Activated CD4-positive, alpha-beta T cell treated with anti-CD3 and anti-CD28 coated beads, Interleukin-2, Interleukin-6, amounts not matched to agents 100 ng/mL and 50 ng/mL, durations not matched to agents 16 hours and 8 hours (primary cell): ENCODE results near the gene AIRE.

Source experiments
- DNase-seq: peaks from one replicate; pipeline ENCODE4 v3.0.0-alpha.2; 2020

Gene AIRE

DNA sequence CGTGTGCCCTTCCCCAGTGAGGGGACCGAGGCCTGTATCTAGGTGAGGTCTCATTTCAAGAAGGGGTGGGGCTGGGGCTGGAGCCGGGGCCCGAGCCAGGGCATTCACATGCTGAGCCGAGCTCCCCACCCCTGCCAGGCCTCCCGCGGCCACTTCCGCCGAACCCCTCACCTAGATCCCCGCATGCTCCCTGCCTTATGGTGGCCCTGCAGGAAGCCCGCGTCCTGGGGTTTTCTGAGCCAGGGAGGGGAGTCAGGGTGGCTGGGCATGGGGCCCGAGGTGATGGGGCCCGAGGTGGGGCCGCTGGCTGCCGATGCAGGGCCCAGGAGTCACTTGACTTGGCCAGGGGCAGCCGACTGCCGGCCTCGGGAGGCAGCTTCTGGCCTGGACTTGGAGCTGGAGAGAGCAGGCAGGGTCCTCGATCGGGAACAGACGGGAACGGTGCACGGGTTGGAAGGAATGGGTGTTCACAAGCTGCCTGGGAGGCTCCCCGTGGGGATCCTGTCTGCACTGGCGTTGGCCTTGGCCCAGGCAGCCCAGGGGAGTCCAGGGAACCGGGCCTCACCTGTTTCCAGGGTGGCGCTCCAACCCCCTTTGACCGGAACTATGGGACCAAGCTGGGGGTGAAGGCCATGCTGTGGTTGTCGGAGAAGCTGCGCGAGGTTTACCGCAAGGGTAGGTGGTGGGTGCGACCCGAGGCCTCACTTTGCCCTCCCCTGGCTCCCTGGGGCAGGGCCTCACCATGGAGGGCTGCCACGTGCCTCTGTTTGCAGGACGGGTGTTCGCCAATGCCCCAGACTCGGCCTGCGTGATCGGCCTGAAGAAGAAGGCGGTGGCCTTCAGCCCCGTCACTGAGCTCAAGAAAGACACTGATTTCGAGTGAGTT, 40.0 kb downstream of the AIRE start:
- DNase-seq = no peak

GRCh38 chr21:44326272-44326647, 40.6 kb downstream of the AIRE start:
- no peak for DNase-seq

DNA sequence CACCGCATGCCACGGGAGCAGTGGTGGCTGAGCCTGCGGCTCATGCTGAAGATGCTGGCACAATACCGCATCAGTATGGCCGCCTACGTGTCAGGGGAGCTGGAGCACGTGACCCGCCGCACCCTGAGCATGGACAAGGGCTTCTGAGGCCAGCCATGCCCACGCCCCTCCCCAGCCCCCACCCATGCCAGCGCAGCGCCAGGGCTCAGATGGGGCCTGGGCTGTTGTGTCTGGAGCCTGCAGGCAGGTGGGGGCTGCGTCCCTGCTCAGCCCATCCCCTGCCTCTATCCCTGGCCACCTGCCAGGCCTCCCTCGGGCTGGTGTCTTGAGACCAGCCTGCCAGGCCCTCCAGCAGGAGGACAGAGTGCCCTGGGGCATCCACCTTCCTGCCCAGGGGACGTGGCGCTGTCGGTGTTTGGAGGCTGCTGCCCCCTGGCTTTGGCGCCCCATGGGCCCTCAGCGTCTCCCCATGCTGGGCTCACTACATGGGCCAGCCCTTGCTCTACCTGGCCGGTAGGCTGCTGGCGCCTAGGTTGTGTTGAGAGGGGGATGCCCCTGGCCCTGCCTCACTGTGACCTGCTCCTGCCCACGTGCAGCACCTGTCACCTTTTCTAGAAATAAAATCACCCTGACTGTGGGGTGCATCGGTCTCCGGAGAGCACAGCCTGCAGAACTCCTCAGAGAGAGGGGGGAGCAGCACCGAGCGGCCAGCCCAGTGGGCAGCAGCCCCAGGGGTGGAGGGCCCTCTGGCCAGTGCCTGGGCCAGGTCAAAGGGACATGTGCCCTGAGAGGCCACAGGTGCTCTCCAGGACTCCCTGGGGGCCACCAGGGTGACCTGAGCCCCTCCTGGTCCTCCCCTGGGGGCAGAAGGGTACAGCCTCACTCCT, 41.3 kb downstream of the AIRE start:
- DNase-seq = no peak

DNA sequence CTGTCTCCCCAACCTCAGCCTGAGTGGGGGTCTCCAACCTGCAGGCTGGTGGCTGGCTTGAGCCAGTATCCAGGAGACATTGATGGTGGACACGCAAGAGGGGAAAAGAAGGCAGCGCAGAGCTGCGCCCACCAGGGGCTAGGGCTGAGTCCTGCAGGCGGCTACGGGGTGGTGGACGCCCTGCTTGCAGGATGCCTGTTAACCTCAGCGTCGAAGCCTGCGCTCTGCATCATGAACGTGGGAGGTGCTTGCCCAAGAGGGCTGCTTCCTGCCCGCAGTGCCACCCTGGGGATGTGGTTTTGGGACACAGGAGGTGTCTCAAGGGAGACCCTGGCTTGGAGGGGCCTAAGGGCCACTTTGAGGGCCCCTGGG, 41.9 kb downstream of the AIRE start:
- no peak for DNase-seq

- no peak for DNase-seq
Measured at GRCh38 chr21:44328242-44328895, 42.7 kb downstream of the AIRE start.

DNA sequence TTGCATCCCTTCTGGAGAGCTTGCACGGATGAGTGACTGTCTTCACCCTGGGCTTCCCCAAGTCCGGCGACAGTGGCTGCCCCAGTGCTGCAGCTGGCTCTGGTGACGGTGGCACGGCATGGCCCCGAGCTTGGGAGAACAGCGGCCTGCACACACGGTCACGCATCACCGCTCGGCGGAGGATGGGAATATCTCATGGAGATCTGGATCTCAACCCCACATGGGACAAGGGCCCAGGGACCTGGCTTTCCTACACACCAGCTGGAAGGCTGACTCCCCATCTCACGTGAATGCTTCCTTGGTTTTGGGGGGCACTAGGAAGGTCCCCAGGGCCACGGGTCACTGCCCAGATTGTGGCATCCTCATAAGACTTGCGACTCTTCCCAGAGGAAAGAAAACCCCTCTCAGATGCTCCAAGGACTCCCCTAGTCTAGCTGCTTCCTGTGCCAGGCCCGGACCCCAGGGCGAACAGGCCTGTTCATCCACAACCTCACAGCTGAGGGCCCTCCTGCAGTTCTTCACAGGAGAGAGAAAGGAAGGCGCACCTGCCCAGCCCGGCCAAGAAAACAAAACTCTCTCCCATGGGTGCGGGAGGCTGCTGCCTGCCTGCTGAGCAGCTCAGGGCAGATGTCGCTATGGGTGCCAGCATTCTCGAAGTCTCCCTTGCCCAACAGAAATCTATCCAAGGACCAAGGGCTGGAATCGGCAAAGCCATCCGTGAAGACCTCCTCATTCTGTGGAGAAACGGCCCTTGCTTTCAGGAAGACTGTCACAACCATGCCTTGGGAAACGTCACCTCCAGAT, 43.6 kb downstream of the AIRE start:
- DNase-seq = no peak

GRCh38 chr21:44329971-44330681, 44.5 kb downstream of the AIRE start:
- no peak for DNase-seq

DNA sequence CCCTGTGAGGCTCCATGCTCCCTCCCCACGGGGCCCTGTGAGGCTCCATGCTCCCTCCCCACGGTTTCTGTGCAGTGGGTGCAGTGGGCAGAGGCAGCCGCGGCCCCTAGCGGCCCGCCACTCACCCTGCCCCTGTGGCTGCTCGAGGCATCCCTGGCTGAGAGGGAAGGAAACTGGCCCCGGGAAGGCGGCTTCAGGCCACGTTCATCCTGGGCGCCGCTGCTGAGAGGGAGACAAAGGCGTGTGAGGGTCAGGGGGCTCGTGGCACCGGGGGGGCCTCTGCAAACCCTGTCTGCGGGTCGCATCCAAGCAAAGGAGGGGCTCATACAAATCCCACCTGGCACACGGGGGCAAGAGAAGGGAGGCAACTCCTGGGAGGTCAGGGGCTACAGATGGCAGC, 45.0 kb downstream of the AIRE start:
- no peak for DNase-seq

DNA sequence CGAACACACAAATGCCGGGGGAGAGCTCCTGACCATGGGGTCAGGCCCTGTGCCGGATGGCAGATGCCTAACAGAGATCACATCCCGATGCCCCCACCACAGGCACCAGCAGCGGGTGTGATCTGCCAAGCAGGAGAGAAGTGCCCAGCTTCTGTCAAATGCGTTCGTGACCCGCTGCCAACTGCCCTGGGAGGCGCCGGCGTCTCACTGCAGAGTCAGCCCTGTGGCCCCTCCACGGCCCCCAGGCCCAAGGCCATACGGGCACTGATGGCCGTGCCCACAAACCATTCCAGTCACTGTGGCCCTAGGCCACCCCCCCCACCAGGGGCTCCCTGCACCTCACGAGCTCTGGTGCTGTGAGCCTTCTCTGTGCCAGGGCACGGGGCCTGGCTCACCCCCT, 45.5 kb downstream of the AIRE start:
- DNase-seq = no peak

- no peak for DNase-seq
Measured at GRCh38 chr21:44331650-44332307, 46.1 kb downstream of the AIRE start.

- no peak for DNase-seq
Measured at GRCh38 chr21:44332383-44332782, 46.7 kb downstream of the AIRE start.

DNA sequence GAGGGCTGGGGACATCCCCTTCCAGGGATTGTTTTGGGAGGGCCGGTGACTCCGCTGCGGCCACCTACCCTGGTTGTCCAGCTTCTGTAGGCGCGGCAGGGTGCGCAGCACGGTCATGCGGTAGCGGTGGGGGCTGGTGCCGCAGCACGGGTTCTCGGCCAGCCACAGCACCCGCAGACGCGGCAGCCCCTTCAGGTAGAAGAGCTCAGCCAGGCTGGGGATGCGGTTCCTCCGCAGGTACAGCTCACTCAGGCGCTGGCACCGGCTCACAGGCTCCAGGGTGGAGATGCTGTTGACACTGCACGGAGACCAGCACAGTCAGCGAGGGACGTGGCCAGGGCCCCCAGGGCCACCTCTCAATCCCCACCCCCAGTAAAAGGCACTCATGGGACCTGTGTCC, 47.3 kb downstream of the AIRE start:
- DNase-seq = no peak

GRCh38 chr21:44333509-44334328, 48.0 kb downstream of the AIRE start:
- DNase-seq = no peak

DNA sequence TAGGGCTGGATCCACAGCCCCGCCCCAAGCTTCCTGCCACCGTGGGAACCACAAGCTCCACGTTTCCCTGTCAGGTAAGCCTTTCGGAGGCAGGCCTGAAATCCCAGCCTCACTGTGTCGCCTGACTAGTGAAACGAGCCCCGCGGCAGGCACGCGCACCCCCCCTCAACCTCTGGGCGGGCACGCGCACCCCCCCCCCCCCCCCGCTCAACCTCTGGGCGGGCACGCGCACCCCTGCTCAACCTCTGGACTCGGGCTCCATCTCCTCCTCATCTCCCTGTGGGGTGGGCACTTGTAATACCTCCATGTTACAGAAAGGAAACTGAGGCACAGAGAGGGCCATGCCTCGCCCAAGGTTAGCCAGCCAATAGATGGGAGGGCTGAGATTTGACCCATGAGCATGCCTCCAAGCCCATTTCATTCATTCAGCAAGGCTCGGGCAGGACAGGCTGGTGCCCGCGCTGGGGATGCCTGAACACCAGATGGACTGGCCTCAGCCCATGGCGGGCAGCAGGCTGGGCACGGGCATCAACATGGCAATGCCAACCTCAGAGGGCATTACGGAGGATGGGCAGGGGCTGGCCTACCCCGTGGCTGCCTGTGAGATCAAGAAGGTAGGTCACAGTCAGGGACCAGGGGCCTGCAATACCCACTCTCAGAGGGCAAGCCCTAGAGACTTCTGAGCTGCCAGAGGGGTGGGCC, 48.8 kb downstream of the AIRE start:
- no peak for DNase-seq

GRCh38 chr21:44335266-44336059, 49.8 kb downstream of the AIRE start:
- DNase-seq = no peak

- no peak for DNase-seq
Measured at GRCh38 chr21:44337449-44337848, 51.8 kb downstream of the AIRE start.

- no peak for DNase-seq
Measured at GRCh38 chr21:44337941-44338895, 52.5 kb downstream of the AIRE start.
